Liver (tissue), 9 donors: Measurements from ENCODE around the gene HOXA3. TPM values are rescaled to one million over a fixed set of nuclear protein-coding genes. Genes with fewer than 3 reads are reported as not detected.

Source experiments
- DNase-seq: peaks from one replicate; pipeline ENCODE4 v3.0.0-alpha.2; 2017; ENCODE audit warnings: low spot score
- H3K27ac ChIP-seq, 2 donors: one replicate each; pipeline ENCODE4 v1.7.0; 2013; ENCODE audit warnings: inconsistent platforms in 2 of 2, low read length in 2 of 2, control low read depth in 1 of 2, low read depth in 1 of 2, mild to moderate bottlenecking in 1 of 2
- H3K27me3 ChIP-seq, 4 donors: one replicate each; pipeline versions ENCODE4 v1.6.1 to v1.7.0; 2013; ENCODE audit warnings: low read length in 3 of 4, inconsistent platforms in 1 of 4, mild to moderate bottlenecking in 1 of 4, moderate library complexity in 1 of 4; ENCODE audit not compliant: control insufficient read depth in 4 of 4, insufficient read depth in 4 of 4
- H3K36me3 ChIP-seq, 4 donors: one replicate each; pipeline versions ENCODE4 v1.6.1 to v1.7.0; 2013; ENCODE audit warnings: low read length in 3 of 4, mild to moderate bottlenecking in 3 of 4, low read depth in 1 of 4, moderate library complexity in 1 of 4; ENCODE audit not compliant: control insufficient read depth in 4 of 4, insufficient read depth in 3 of 4
- H3K4me1 ChIP-seq, 4 donors: one replicate each; pipeline versions ENCODE4 v1.6.1 to v1.7.0; 2013; ENCODE audit warnings: low read length in 3 of 4, mild to moderate bottlenecking in 3 of 4, moderate library complexity in 1 of 4; ENCODE audit not compliant: control insufficient read depth in 4 of 4, insufficient read depth in 4 of 4
- H3K4me3 ChIP-seq, 3 donors: one replicate each; pipeline versions ENCODE4 v1.6.1 to v1.7.0; 2013; ENCODE audit warnings: low read length in 3 of 3, control low read depth in 1 of 3, low read depth in 1 of 3, mild to moderate bottlenecking in 1 of 3
- H3K9ac ChIP-seq, 2 donors: one replicate each; pipeline ENCODE4 v1.7.0; 2013; ENCODE audit warnings: low read length in 2 of 2, mild to moderate bottlenecking in 2 of 2, moderate library complexity in 2 of 2, control low read depth in 1 of 2, low read depth in 1 of 2
- H3K9me3 ChIP-seq, 4 donors: one replicate each; pipeline versions ENCODE4 v1.6.1 to v1.7.0; 2013; ENCODE audit warnings: low read length in 3 of 4; ENCODE audit not compliant: control insufficient read depth in 4 of 4
- ATF3 ChIP-seq: IDR thresholded peaks from 2 replicates; pipeline ENCODE4 v1.6.1; 2016; ENCODE audit warnings: antibody characterized with exemption
- CTCF ChIP-seq: fragments of 150-350 bp; IDR thresholded peaks from 2 replicates; pipeline ENCODE4 v1.5.1; 2017; ENCODE audit warnings: improper control_type of control experiment, low read depth, low read length; ENCODE audit not compliant: missing input control
- EGR1 ChIP-seq, 2 donors: IDR thresholded peaks; 2 replicates each; pipeline ENCODE4 v1.6.1; 2016 to 2018; ENCODE audit warnings: antibody characterized with exemption in 2 of 2, low read depth in 2 of 2
- FOXA1 ChIP-seq: IDR thresholded peaks from 2 replicates; pipeline ENCODE4 v1.6.1; 2016; ENCODE audit warnings: antibody characterized with exemption
- GABPA ChIP-seq, 2 donors: IDR thresholded peaks in 1 of 2; conservative IDR thresholded peaks in 1 of 2; 2 replicates each; pipeline ENCODE4 v1.6.1; 2016; ENCODE audit warnings: antibody characterized with exemption in 2 of 2, mild to moderate bottlenecking in 1 of 2, moderate library complexity in 1 of 2
- JUND ChIP-seq, 2 donors: IDR thresholded peaks; 2 replicates each; pipeline ENCODE4 v1.6.1; 2016; ENCODE audit warnings: antibody characterized with exemption in 2 of 2
- MAX ChIP-seq: IDR thresholded peaks from 2 replicates; pipeline ENCODE4 v1.6.1; 2016; ENCODE audit warnings: antibody characterized with exemption
- NR2F2 ChIP-seq: IDR thresholded peaks from 2 replicates; pipeline ENCODE4 v1.6.1; 2016; ENCODE audit warnings: antibody characterized with exemption
- RAD21 ChIP-seq, 2 donors: IDR thresholded peaks; 2 replicates each; pipeline ENCODE4 v1.6.1; 2016; ENCODE audit warnings: antibody characterized with exemption in 2 of 2, mild to moderate bottlenecking in 2 of 2
- RXRA ChIP-seq, 2 donors: IDR thresholded peaks; 2 replicates each; pipeline ENCODE4 v1.6.1; 2017 to 2018; ENCODE audit warnings: antibody characterized with exemption in 2 of 2, mild to moderate bottlenecking in 1 of 2
- SP1 ChIP-seq: IDR thresholded peaks from 2 replicates; pipeline ENCODE4 v1.6.1; 2018; ENCODE audit warnings: antibody characterized with exemption, mild to moderate bottlenecking
- YY1 ChIP-seq: IDR thresholded peaks from 2 replicates; pipeline ENCODE4 v1.6.1; 2016; ENCODE audit warnings: antibody characterized with exemption, mild to moderate bottlenecking
- WGBS: extraction: QIAGEN DNeasy Blood & Tissue Kit; methylation state at CpG from one replicate; pipeline ENCODE4 v1.1.7; 2013; 5-methylcytosine and 5-hydroxymethylcytosine counted together
- polyA plus RNA-seq, 2 donors: library from polyadenylated mRNA; stranded (reverse) in 1 of 2; unstranded in 1 of 2; fragments of 200-250 nt in 1 of 2; fragments of >200 nt in 1 of 2; fragmentation: Nextera tagmentation in 1 of 2; extraction: Ambion mirVana in 1 of 2; gene quantifications; one replicate each; pipeline versions ENCODE4 v1.2.1 to v1.2.3, GENCODE V29; 2013 to 2015
- total RNA-seq, 2 donors: library from RNA; depleted of rRNA; stranded (reverse); fragments of >200 nt; gene quantifications; one replicate each; pipeline ENCODE4 v1.2.3, GENCODE V29; 2014
- donor health status: healthy.
- donor health status: healthy.
- donor health status: healthy.
- donor health status: healthy.
- donor health status: healthy.

HOXA3 gene
- total and polyA plus RNA-seq, 4 donors, result 0.11 to 0.28 (median 0.20) TPM

GRCh38 chr7:27194002-27194352, 41.6 kb upstream of the HOXA3 start:
- no peak for DNase-seq
- Histone ChIP-seq H3K36me3 (no peaks in the 10 kb centered on the region), H3K9me3 (peaks cover 0 to 7% (median under 1%) of the 10 kb centered on the region in 4 donors), H3K4me1 (peaks cover 8 to 21% (median 14%) of the 10 kb centered on the region in 4 donors), H3K9ac (no peak overlapping the region), H3K27me3 (peaks cover 4 to 53% (median 28%) of the 10 kb centered on the region in 4 donors), H3K4me3 (no peak overlapping the region), H3K27ac (no peak overlapping the region)
- TF ChIP-seq GABPA (IDR thresholded peaks at IDR 0.05 in 1 of 2, conservative IDR thresholded peaks at IDR 0.05 in 1 of 2) (no peak), EGR1 (IDR thresholded peaks at IDR 0.05; ENCODE audit: low read depth in 2 of 2) (no peak), CTCF (no peak), ATF3 (no peak), SP1 (no peak), NR2F2 (no peak)
- WGBS, result 24% methylated on average over 2 of the region's 2 CpGs

- H3K36me3 ChIP-seq, result no peaks in the 10 kb centered on the region
- H3K4me3 ChIP-seq, result no peak overlapping the region
- no peak overlapping the region for H3K9ac ChIP-seq
- WGBS, result 16% methylated on average over 29 of the region's 29 CpGs
- peaks cover 12 to 20% (median 16%) of the 10 kb centered on the region in 4 donors for H3K4me1 ChIP-seq
- H3K27ac ChIP-seq, result no peak overlapping the region
- H3K9me3 ChIP-seq, result peaks cover 0 to 6% (median under 1%) of the 10 kb centered on the region in 4 donors
- H3K27me3 ChIP-seq, result peaks cover 4 to 51% (median 30%) of the 10 kb centered on the region in 4 donors
- DNase-seq, result no peak
- TF ChIP-seq RXRA (IDR thresholded peaks at IDR 0.05) (no peak), FOXA1 (no peak), JUND (IDR thresholded peaks at IDR 0.05) (no peak), MAX (no peak), EGR1 (IDR thresholded peaks at IDR 0.05; ENCODE audit: low read depth in 2 of 2) (no peak), GABPA (IDR thresholded peaks at IDR 0.05 in 1 of 2, conservative IDR thresholded peaks at IDR 0.05 in 1 of 2) (no peak), YY1 (no peak)
Measured at GRCh38 chr7:27193335-27194001, 41.1 kb upstream of the HOXA3 start.

GRCh38 chr7:27192546-27193334, 40.4 kb upstream of the HOXA3 start:
- no peak for TF ChIP-seq MAX
- no peak for TF ChIP-seq YY1
- TF ChIP-seq ATF3, result no peak
- TF ChIP-seq RAD21 (IDR thresholded peaks at IDR 0.05), result no peak
- Histone ChIP-seq H3K9ac (no peak overlapping the region), H3K27ac (no peak overlapping the region), H3K4me3 (peak overlapping the region in 1 of 3 donors; percentile 42), H3K27me3 (peaks cover 4 to 47% (median 30%) of the 10 kb centered on the region in 4 donors), H3K9me3 (peaks cover 0 to 6% (median under 1%) of the 10 kb centered on the region in 4 donors), H3K4me1 (peaks cover 14 to 26% (median 19%) of the 10 kb centered on the region in 4 donors), H3K36me3 (no peaks in the 10 kb centered on the region)
- no peak for DNase-seq
- WGBS, result 4% methylated on average over 78 of the region's 78 CpGs
